Hematopoietic multipotent progenitor cell treated with erythropoietin and hydrocortisone succinate and interleukin-3 and kit ligand, for 15 days (in vitro differentiated cells): Measurements from ENCODE around the gene PPP1CA.
"Not testable (repeated sequence)": the region's sequence is repeated elsewhere in the genome, so short reads cannot be mapped to it uniquely, and the experiment has no call there.

ENCODE experiments used
- DNase-seq: peaks from one replicate; pipeline ENCODE4 v3.0.0-alpha.2; 2015; ENCODE audit warnings: low spot score

The PPP1CA gene

DNA sequence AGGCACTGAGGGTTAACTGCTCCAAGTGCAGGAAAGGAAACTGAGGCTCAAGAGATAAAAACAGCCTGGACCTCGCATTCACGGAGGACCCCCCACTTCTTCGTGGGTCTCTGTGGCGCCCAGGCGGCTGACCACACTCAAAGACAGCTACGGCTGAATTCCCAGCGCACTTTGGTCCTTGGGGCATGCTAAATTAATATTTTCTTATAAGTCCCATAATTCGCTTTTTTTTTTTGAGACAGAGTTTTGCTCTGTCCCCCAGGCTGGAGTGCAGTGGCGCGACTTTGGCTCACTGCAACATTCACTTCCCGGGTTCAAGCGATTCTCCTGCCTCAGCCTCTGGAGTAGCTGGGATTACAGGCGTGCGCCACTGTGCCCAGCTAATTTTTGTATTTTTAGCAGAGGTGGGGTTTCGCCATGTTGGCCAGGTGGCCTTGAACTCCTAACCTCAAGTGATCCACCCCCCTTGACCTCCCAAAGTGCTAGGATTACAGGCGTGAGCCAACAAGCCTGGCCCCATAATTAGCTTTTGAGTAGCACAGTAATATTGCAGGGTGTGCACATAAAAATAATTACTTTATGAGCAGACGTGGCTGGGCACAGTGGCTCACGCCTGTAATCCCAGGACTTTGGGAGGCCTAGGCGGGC, 658 bp upstream of the PPP1CA start:
- not testable (repeated sequence) for DNase-seq

DNA sequence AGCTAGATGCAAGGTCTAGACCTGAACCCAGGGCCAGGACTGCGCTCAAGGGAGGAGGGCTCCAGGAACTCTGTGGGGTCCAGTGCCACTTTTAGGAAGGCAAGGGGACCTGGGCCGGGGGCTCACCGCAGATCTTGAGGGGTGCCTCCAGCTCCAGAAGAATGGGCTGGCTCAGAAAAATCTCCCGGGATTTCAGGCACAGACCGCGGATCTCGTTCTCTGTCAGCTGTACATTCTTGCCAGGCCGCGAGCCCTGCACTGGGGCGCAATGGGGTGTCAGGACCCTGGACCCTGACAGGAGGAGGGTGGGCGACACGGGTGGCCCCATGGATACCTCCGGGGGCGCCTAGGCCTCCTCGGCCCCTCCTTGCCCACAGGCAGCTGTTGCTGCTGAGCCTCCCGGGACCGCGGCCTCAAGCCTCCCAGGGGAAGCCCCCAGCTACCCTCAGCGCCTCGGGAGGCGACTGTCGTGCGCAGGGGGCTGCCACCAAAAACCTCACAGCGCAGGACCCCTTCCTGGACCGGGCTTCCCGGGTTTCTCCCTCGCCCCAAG, 640 bp downstream of the PPP1CA start:
- DNase-seq: no peak

DNA sequence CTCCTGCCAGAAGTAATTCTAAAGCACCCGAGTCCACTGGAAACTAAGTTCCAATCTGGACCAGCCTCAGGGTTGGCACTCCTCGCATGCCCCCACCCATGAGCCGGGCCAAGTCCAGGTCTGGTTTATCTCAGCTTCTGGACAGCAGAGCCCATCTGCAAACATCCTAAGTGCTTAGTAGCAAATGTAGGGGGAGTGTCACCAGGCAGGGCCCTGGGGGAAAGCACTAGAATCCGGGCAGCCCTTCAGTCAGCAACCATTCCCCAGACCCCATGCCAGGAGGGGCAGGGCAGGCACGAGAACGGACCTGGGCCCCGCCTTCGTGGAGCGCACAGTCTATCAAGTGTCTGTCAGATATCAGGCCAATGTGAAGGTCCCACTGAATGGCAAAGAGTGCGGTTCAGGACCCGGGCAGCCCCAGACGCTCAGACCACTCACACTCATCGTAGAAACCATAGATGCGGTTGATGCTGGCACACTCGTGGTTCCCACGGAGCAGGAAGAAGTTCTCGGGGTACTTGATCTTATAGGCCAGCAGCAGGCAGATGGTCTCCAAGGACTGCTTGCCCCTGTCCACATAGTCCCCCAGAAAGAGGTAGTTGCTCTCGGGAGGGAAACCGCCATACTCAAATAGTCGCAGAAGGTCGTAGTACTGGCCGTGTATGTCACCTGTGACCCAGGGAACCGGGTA, 1.3 kb downstream of the PPP1CA start:
- no peak for DNase-seq

DNA sequence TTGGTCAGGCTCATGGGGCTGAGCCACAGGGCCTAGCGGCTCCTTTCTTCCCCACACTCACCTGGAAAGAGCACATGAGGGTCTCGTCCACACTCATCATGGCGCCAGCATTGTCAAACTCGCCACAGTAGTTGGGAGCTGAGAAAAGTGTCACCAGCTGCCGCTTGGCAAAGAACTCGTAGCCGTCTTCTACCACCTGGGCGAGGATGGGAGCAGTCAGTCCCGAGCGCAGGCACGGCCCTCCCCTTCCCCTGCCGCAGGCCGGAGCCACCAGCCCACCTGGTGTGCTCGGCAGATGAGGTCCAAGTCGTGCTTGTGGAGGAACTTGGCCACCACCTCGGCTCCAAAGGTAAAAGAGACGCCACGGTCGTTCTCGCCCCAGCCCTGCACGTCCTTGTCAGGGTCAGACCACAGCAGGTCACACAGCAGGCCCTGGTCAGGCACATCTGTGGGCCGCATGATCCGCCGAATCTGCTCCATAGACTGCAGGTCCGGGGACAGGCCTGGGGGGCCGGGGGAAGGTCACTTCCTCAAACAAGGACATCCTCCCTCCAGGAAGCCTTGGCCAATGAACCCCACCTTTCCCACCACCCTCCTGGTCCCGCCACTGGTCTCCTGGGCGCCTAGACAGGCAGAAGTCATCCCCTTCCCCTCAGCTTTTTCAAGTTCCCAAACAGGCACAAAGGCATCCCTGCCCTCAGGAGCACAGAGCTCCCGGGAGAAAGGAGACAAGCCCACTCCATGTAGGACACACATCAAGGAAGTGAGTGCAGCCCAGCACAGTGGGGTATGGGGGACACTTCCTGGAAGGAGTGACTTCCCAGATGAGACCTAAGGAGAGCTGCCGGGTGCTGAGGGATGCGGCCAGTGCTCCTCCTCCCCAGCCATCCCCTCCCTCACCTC, 2.7 kb downstream of the PPP1CA start:
- DNase-seq: no peak

DNA sequence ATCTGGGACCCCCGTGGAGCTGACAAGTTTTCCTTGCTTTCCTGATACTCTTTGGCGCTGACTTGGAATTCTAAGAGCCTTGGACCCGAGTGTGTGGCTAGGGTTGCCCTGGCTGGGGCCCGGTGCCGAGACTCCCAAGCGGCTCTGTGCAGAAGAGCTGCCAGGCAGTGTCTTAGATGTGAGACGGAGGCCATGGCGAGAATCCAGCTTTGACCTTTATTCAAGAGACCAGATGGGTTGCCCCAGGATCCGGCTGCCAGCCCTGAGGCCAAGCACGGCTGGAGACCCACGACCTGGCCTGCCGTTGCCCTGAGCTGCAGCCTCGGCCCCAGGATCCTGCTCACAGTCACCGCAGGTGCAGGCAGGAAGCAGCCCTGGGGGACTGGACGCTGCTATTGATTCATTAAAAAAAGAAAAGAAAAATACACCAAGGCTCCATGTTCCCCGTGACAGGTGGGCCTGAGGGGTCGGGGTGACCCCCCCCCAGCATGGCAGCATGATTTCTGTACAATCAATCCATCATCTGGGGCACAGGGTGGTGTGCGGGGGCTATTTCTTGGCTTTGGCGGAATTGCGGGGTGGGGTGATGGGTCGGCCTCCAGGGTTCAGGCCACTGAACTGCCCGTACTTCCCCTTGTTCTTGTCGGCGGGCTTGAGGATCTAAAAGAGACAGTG, 3.5 kb downstream of the PPP1CA start:
- no peak for DNase-seq

DNA sequence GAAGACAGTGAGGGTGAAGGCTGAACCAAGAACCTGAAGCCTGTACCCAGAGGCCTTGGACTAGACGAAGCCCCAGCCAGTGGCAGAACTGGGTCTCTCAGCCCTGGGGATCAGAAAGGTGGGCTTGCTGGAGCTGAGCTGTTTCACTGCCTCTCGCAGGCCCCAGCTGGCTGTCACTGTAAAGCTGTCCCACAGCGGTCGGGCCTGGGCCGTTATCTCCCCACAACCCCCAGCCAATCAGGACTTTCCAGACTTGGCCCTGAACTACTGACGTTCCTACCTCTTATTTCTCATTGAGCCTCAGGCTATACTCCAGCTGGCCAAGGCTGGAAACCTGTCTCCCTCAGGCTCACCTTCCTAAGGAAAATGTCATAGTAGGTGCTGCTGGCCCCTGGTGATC, 4.1 kb downstream of the PPP1CA start:
- DNase-seq: peak; percentile 31

DNA sequence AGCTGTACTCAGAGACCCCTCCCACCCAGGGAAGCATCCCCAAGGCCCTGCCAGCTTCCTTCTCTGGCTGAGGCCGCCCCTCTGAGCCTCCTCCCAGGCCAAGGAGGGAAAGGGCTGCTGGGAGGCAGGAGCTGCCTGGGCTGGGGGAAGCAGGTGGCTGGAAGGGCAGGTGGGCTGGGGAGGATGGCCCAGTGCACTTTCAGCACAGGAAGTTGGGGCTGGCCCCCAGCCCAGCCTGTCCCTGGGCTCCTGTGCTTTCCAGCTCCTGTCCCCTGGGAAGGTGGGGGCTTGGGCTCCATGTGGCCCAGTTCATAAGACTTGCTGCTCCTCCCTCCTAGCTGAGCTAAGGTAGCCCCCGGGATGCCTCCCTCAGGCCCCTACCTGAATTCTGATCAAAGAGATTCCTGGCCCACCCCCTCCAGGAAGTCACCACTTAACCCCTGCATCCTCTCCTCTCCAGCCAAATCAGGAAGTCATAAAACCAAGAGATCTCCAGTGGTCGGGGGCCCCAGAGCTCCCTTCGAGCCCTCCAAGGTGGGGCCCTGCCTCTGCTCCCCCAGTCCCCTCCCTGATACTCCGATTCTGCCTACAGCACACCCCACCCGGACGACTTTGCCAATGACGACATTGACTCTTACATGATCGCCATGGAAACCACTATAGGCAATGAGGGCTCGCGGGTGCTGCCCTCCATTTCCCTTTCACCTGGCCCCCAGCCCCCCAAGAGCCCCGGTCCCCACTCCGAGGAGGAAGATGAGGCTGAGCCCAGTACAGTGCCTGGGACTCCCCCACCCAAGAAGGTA, 4.9 kb downstream of the PPP1CA start:
- DNase-seq: no peak

DNA sequence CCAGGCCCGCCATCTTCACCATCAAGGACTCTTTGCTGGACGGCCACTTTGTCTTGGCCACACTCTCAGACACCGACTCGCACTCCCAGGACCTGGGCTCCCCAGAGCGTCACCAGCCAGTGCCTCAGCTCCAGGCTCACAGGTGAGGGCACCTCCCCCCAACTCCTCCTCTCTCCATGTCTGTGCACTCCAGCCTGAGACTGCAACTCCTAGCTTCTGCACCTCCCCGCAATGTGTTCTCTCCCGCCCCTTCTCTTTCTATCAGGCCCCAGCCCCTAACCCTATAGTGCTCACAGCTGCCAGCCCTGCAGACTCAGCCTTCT, 5.4 kb downstream of the PPP1CA start:
- no peak for DNase-seq

DNA sequence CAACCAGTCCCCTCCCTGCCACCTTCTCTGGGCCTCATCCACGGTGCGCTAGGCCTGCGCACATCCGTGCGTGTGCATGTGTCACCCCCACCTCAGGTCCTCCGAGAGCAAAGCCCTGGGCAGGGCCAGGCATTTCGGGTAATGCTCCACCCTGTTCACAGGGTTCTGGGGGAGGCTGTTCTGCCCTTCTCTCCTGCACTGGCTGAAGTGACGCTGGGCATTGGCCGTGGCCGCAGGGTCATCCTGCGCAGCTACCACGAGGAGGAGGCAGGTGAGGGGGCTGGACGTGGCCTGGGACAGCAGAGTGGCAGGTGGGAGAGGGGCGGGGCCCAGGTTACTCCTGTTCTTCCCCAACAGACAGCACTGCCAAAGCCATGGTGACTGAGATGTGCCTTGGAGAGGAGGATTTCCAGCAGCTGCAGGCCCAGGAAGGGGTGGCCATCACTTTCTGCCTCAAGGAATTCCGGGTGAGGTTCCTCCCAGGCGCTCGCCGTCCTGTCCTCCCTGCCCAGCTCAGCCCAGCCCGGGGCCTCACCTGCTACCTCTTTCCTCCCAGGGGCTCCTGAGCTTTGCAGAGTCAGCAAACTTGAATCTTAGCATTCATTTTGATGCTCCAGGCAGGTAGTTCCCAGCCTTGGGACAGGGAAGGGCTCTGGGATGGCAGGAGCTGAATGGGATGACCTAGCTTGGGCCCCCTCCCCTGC, 6.0 kb downstream of the PPP1CA start:
- no peak for DNase-seq

DNA sequence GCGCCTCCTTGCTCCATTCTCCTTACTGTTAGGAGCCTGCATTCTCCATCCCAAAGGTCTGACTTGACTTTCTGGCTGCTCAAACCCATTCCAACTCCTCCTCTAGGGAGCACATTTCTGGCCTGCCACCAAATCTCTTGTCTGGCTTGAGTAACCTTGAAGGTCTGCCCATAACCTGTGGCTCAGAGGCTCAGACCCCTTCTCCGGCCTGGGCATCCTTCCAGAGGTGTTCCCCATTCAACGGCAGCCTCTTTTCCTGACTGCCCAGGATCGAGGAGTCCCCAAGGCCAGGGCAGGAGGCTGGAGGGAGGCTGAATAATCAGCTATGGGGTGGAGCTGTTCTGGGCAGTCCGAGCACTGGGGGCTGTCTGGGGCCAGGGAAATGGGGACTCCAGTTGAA, 7.7 kb downstream of the PPP1CA start:
- DNase-seq: no peak

DNA sequence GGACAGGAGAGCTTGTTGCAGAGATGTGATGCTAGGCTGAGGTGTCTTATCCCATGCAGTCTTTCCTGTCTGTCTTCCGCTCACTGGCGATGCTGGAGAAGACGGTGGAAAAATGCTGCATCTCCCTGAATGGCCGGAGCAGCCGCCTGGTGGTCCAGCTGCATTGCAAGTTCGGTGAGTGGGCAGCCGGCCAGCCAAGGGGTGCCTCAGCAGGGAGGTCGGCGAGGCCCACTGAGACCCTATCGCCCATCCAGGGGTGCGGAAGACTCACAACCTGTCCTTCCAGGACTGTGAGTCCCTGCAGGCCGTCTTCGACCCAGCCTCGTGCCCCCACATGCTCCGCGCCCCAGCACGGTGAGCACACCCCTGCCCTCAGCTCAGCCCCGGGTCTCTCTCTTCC, 8.2 kb downstream of the PPP1CA start:
- DNase-seq: no peak

DNA sequence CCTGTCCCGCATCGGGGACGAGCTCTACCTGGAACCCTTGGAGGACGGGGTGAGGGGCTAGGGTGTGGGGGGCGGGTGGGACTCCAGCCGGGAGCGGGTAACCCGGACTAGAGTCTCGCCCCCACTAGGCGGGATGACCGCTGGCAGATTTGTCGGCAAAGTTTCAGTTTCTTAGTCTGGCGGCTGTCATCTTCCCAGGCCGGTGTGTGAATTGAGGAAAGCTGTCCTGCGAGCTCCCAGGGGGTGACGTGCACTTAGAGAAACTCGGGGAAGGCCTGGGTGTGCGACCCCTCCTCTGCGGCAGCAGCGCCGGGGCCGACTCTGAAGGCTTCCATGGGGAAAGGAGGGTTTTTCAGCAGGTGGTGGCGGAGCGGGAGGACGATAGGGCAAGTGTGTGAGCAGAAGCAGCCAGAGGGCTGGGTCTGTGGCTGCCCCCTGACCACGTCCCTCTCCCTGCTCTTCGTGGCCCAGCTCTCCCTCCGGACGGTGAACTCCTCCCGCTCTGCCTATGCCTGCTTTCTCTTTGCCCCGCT, 9.4 kb downstream of the PPP1CA start:
- DNase-seq: no peak

DNA sequence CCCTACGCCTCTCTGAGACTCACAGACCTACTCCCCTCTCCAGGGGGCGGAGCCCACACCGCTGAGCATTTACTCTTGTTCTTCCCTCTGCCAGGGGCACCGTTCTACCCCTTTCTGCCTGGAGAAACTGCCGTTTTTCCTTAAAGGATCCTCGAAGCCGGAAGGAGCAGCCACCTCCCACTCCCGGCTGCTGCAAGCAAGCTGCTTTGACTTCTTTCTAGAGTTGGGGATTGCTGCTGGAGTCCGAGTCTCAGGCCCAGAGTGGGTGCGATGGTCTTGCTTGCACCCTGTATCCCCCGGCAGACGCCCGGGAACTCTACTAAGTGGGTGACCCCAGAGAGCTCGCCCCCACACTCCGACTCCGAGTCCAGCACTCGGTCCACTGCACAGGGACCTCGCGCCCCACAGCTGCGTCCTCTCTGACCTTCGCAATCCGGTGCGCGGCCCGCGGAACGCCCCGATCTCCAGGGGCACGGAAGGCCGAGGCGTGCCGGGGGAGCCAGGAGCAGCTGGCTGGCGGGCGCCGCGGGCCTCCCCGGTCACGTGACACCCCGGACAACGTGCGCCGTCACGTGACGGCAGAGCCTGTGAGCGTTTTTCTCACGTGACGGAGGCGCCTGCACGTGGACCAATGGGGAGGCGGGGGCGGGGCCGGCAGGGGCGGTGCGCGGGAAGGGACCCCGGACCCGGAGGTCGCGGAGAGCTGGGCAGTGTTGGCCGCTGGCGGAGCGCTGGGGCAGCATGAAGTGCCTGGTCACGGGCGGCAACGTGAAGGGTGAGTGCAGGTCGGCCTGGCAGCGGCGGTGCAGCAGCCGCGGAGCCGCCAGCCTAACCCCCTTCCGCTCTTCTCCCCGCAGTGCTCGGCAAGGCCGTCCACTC, 10.1 kb downstream of the PPP1CA start, which contains the start of gene RAD9A:
Gene RAD9A (plus strand): TSS at position 683 of the 879 bp plus-strand sequence. CDS start 59 bp downstream, at position 742.
- DNase-seq: peak; percentile 96

DNA sequence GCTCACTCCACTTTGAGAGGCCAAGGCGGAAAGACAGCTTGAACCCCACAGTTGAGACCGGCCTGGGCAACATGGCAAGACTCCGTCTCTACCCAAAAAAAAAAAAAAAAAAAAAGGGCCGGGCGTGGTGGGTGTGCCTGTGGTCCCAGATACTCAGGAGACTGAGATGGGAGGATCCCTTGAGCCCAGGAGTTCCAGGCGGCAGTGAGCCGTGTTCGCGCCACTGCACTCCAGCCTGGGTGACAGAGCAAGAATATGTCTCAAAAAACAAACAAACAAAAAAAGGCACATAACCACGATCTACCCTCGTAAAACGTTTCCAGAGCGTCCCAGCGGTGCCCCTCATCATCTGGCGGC, 10.7 kb downstream of the PPP1CA start:
- DNase-seq: peak; percentile 53

DNA sequence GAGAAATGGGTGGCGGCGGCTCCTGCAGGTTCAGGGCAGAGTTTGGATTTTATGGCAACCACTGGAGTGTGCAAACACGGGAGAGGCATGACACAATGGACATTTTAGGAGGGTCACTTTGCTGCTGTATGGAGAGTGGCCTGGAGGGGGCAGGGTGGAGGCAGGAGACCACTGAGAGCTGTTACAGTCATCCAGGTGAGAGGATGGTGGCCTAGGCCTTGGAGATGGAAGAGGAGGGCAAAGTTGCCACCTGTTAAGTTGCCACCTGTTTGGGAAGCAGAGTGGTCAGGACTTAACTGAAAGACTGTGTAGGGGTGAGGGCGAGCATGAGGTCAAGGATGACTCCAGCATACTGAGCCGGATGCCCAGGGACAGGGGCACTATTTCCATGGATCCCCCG, 12.2 kb downstream of the PPP1CA start:
- peak; percentile 47 for DNase-seq

DNA sequence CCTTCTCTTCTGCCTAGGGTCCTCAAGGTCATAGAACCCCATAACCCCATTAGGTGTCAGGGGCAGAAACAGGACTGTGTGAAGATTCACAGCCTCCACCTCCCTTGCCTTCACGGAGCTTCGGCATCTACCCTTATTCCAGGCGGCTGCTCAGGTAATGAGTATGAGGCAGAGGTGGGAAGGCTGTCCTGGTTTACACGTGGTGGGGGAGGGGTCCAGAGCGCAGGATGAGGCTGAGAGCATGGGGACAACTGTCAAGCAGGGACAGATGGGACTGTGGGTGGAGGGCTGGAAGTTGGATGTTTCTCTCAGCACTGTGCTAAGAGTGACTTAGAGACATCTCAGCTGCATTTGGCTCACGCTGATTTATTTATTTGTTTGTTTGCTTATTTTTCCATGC, 14.1 kb downstream of the PPP1CA start:
- DNase-seq: no peak

DNA sequence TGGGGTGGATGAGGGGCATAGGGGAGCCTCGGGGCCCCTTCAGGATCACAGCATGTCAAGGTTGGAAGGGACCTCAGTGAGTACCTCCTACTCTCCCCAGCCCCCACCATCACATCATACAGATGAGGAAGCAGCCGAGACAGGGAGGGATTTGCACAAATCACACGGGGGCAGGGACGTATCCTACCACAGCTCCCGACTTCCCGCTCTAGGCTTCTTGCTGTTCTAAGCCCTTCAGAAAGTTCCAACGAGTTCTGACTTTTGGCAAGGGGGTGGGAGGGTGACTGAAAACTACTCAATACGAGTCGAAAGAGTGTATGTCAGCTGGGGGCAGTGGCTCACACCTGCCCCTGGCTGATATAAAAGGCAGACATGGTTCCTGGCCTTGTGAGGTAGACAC, 14.6 kb downstream of the PPP1CA start:
- DNase-seq: no peak

DNA sequence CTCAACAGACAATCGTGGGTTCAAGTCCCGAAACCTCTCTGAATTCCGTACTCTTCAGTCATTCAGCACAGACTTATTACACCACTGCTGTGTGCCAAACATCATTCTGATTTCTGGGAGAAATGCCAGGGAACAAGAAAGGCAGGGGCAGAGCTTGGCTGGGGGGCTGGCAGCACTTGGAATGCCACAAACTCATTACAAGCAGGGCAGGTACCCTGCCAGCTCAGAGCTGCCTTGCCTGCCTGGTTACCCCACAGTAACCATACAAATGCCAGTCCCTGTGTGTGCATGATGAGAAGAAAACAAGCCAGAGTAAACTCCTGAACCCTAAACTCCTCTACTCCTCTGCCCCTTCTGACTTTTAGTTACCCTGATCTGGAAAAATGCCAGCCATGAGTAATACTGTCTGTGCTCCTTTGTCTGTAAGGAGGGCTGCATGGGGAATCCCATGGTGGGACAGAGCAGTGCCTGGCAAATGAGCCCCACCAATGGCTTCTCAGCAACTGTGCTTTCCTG, 16.7 kb downstream of the PPP1CA start:
- DNase-seq: no peak
